Activated naive CD8-positive, alpha-beta T cell treated with anti-CD3 and anti-CD28 coated beads, Interleukin-2, amount 50 U/mL, for 16 hours (primary cell): Measurements from ENCODE around the gene FCHO2.

Source experiments
- DNase-seq: peaks from one replicate; pipeline ENCODE4 v3.0.0-alpha.2; 2020; ENCODE audit warnings: low read depth, low spot score

Gene FCHO2

DNA sequence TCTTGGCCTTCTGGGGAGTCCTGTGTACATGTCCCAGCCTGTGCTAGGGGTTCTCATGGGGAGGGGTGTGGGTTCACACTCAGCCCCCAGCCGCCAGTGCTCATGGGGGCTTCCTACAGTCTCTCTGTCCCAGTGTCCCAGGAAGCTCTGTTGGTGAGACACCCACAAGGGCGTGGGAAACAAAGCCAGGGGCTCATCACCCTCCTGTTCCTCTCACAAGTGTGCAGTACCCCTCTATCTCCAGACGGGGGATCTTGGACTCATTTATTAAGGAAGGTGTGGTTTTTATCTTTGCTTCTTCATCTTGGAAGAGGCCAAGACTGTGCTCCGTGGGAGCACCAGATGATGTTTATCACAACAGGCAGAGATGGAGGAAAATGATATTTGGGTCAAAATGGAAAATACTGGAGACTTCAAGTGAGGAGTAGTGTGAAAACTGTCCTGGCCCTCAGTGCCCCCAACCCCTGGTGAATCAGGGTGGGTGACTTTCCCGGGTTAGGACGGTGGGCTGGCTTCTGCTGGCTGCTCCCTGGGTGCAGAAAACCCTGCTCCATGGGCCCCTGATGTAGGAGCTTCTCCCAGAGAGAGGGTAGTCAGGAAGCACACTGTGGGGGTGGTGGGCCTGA lies 179.7 kb downstream of the FCHO2 start:
- DNase-seq = no peak

DNA sequence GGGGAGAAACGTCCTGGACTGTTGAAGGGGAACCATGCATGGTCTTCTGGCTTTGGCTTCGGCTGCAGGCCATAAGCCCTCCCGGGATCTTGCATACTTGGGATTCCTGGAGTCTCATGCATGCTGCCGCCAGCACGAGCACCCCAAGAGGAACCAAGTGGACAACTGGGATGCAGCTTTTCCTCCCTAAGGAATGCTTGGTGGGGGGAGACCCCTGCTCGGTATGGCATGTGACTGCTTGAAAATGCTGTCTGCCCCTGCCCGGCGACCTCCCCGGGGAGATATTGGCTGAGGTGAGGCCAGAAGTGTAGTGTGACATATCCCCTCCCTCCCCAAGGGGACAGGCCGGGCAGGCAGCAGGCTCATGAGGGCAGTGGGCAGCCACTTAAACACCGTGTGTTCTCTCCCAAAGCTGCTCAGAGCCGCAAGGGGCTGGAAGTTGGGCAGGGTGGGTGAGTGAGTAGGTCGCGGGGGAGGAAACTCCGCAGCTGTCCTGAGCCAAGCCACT lies 180.3 kb downstream of the FCHO2 start:
- DNase-seq = no peak

DNA sequence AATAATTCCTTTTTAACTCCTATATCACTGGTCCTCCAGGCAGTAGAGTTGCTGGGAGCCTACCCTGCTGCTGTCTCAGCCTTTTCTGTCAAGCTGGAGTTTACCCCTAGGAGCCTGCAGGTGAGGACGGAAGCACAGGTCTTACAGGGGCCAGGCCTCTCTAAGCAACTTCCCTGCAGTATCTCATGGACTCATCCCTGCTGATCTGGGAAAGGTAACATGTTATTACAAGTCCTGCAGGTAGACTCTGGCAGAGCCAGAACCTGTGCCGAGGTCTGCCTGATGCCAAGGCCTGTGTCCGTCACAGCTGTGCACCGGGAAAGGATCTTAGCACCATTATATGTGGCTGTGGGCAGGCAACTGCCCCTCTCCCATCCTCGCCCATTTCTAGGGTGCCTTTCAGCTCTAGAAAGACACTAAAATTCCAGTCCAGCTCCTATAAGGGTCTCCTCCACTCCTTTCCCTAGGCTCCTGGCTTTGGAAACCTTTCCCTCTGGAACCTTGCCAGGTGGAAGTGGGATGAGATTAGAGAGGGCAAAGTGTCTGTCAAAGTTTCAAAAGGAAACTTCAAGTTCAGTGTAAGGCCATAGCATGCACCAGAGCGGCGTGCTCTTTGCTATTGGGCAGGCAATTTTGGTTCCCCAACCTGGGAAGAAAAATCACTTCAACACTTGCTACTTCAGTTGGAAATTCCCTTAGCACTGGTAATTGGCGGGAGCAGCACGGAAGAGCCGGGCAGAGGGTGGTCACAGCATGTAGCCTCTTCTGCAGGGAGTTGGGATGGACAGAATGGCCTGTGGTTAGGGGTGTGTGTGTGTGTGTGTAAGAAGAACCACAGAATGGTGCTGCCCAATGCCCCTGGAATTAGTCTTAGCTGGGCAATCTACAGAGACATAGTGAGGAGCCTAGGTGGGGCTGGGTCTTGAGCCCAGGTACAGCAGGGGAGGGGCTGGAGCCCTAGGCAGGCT lies 182.0 kb downstream of the FCHO2 start:
- DNase-seq = no peak

DNA sequence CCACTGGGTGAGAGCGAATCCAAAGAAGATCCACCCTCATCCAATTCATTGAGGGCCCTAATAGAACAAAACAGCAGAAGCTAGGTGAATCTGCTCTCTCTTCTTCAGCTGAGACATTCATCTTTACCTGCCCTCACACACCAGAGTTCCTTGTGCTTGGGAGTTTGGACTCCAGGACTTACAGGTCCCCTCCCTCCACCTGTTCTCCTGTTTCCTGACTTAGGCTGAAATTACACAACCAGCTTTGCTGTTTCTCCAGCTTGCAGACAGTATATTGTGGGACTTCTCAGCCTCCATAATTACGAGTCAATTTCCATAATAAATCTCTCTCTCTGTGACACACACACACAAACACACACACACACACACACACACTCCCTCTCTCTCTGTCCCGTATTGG lies 183.6 kb downstream of the FCHO2 start:
- no peak for DNase-seq
